OCI-LY7 (cell line): ENCODE results near the gene MAS1L. TPM values are rescaled to one million over a fixed set of nuclear protein-coding genes. Genes with fewer than 3 reads are reported as not detected.

ENCODE experiments used
- BruUV-seq: library from RNA; stranded (reverse); fragments of 400-500 nt; replicated peaks from 2 replicates; lab custom pipeline; 2021; lab: Mats Ljungman, UMichigan
- CTCF ChIA-PET: fragments of 300-600 bp; sonication (Branson Sonifier 250); formaldehyde crosslinking; loops from one replicate; lab custom pipeline; 2022; ENCODE audit warnings: antibody characterized with exemption; ENCODE audit not compliant: unreplicated experiment; lab: Charles Lee
- POLR2A ChIA-PET: fragments of 300-600 bp; sonication (Branson Sonifier 250); formaldehyde crosslinking; loops from one replicate; lab custom pipeline; 2022; ENCODE audit warnings: antibody characterized with exemption; lab: Charles Lee
- DNase-seq: peaks from one replicate; pipeline ENCODE4 v3.0.0-alpha.2; 2015; ENCODE audit warnings: low spot score
- H2AFZ ChIP-seq: fragments of 200-600 bp; sonication (generic), shearing (Covaris generic); 2 replicates; pipeline ENCODE4 v1.6.1; 2014; ENCODE audit warnings: mild to moderate bottlenecking, antibody characterized with exemption, low read length, moderate library complexity
- H3K27ac ChIP-seq: fragments of 200-600 bp; sonication (generic); 2 replicates; pipeline ENCODE4 v1.5.1; 2014; ENCODE audit warnings: mixed run types, low read depth, mild to moderate bottlenecking, moderate library complexity, low read length, inconsistent platforms; ENCODE audit not compliant: poor library complexity, severe bottlenecking
- H3K36me3 ChIP-seq: fragments of 200-600 bp; sonication (generic); 2 replicates; pipeline ENCODE4 v1.6.1; 2014; ENCODE audit warnings: mild to moderate bottlenecking, antibody characterized with exemption, low read length, moderate library complexity, mixed read lengths; ENCODE audit not compliant: insufficient read depth
- H3K4me1 ChIP-seq: fragments of 200-600 bp; sonication (generic); 2 replicates; pipeline ENCODE4 v1.5.1; 2014; ENCODE audit warnings: mild to moderate bottlenecking, low read length; ENCODE audit not compliant: insufficient read depth, poor library complexity, severe bottlenecking
- H3K4me2 ChIP-seq: fragments of 200-600 bp; sonication (generic); 2 replicates; pipeline ENCODE4 v1.6.1; 2014; ENCODE audit warnings: mild to moderate bottlenecking, low read length
- H3K4me3 ChIP-seq: fragments of 200-600 bp; sonication (generic); 2 replicates; pipeline ENCODE4 v1.5.1; 2014; ENCODE audit warnings: mild to moderate bottlenecking, low read depth, low read length; ENCODE audit not compliant: poor library complexity, severe bottlenecking
- H3K79me2 ChIP-seq: fragments of 200-600 bp; sonication (generic); 2 replicates; pipeline ENCODE4 v1.6.1; 2016; ENCODE audit warnings: low read depth, mild to moderate bottlenecking, low read length, moderate library complexity, mixed read lengths; ENCODE audit not compliant: insufficient read depth
- H3K9me2 ChIP-seq: fragments of 200-600 bp; sonication (generic); 2 replicates; pipeline ENCODE4 v1.6.1; 2016; ENCODE audit warnings: mild to moderate bottlenecking, low read length, mixed read lengths; ENCODE audit not compliant: insufficient read depth
- H3K9me3 ChIP-seq: fragments of 200-600 bp; sonication (generic); 2 replicates; pipeline ENCODE4 v1.6.1; 2014; ENCODE audit warnings: mild to moderate bottlenecking, mixed run types, low read length, mixed read lengths
- H4K20me1 ChIP-seq: fragments of 200-600 bp; sonication (generic); 2 replicates; pipeline ENCODE4 v1.6.1; 2014; ENCODE audit warnings: mild to moderate bottlenecking, antibody characterized with exemption, low read length, moderate library complexity, mixed read lengths; ENCODE audit not compliant: insufficient read depth
- CTCF ChIP-seq: fragments of 200-600 bp; sonication (generic); conservative IDR thresholded peaks from 2 replicates; pipeline ENCODE4 v1.5.1; 2014; ENCODE audit warnings: mild to moderate bottlenecking, antibody characterized with exemption, low read length, moderate library complexity, mixed read lengths
- EZH2phosphoT487 ChIP-seq: fragments of 200-600 bp; sonication (generic); IDR thresholded peaks from 2 replicates; pipeline ENCODE4 v1.6.1; 2018; ENCODE audit warnings: low read depth, borderline replicate concordance, mild to moderate bottlenecking, mixed run types, antibody characterized with exemption, low read length, moderate library complexity, mixed read lengths
- intact Hi-C: fragments of 100-400 bp; cut with micrococcal nuclease; formaldehyde crosslinking; loops from one replicate; pipeline ENCODE4 v1.10.0; 2022; ENCODE audit not compliant: unreplicated experiment
- total RNA-seq, 2 experiments: library from RNA; depleted of rRNA in 1 of 2; stranded (reverse); fragments of >200 nt in 1 of 2; shearing (Covaris generic) in 1 of 2; gene quantifications; 2 replicates each; pipeline ENCODE4 v1.2.3, GENCODE V29; 2014 to 2022

The MAS1L gene
- total RNA-seq, 2 experiments from 2014 or later, result not detected

GRCh38 chr6:29494131-29494530, 6.4 kb upstream of the MAS1L start:
- Histone ChIP-seq H4K20me1 (no peaks in the 10 kb centered on the region), H3K4me2 (no peak overlapping the region), H3K4me3 (no peak overlapping the region), H3K9me2 (no peaks in the 10 kb centered on the region), H3K36me3 (no peaks in the 10 kb centered on the region), H2AFZ (no peak overlapping the region), H3K27ac (no peak overlapping the region), H3K4me1 (no peaks in the 10 kb centered on the region), H3K79me2 (no peaks in the 10 kb centered on the region), H3K9me3 (no peaks in the 10 kb centered on the region)
- no peak for DNase-seq
- ChIA-PET CTCF (no interaction called here), POLR2A (no interaction called here)
- BruUV-seq, result no TSS peak
- intact Hi-C loops, result no loop called here
- no peak for TF ChIP-seq EZH2phosphoT487
- TF ChIP-seq CTCF, result no peak

GRCh38 chr6:29493261-29493660, 5.5 kb upstream of the MAS1L start:
- CTCF ChIA-PET, result no interaction called here
- BruUV-seq, result no TSS peak
- intact Hi-C loops, result no loop called here

More at GRCh38 chr6:29493261-29493660, 5.5 kb upstream of the MAS1L start:
- Histone ChIP-seq H3K27ac (no peak overlapping the region), H3K9me2 (no peaks in the 10 kb centered on the region), H4K20me1 (no peaks in the 10 kb centered on the region), H3K4me1 (no peaks in the 10 kb centered on the region), H3K4me3 (no peak overlapping the region), H2AFZ (no peak overlapping the region), H3K4me2 (no peak overlapping the region), H3K79me2 (no peaks in the 10 kb centered on the region), H3K9me3 (no peaks in the 10 kb centered on the region), H3K36me3 (no peaks in the 10 kb centered on the region)
- TF ChIP-seq CTCF (no peak), EZH2phosphoT487 (no peak)
- no peak for DNase-seq
- POLR2A ChIA-PET, result no interaction called here
